Transverse colon (tissue), 4 donors: Measurements from ENCODE around the gene NCBP3.

ENCODE experiments used
- CTCF ChIP-seq, 5 experiments: fragments of 200-600 bp in 3 of 5; fragments of 450-650 bp in 2 of 5; sonication (generic) in 3 of 5; IDR thresholded peaks; 1 replicate in 2 of 5; 2 replicates in 3 of 5; pipeline ENCODE4 v1.5.1; 2016 to 2017; ENCODE audit warnings: antibody characterized with exemption in 5 of 5, inconsistent platforms in 3 of 5, mild to moderate bottlenecking in 2 of 5, moderate library complexity in 1 of 5
- EP300 ChIP-seq: sonication (generic); formaldehyde crosslinking; IDR thresholded peaks from one replicate; pipeline ENCODE4 v1.6.1; 2017; ENCODE audit warnings: antibody characterized with exemption, low read depth
- POLR2A ChIP-seq: fragments of 450-650 bp; IDR thresholded peaks from one replicate; pipeline ENCODE4 v1.6.1; 2016; ENCODE audit warnings: antibody characterized with exemption, mild to moderate bottlenecking, moderate library complexity
- POLR2AphosphoS5 ChIP-seq, 3 donors: sonication (generic); formaldehyde crosslinking; IDR thresholded peaks; one replicate each; pipeline ENCODE4 v1.6.1; 2016; ENCODE audit warnings: antibody characterized with exemption in 3 of 3

GRCh38 chr17:3754066-3754457 is 92.0 kb downstream of the NCBP3 start:
- TF ChIP-seq CTCF (IDR thresholded peaks at IDR 0.05) (no peak), EP300 (no peak), POLR2A (no peak), POLR2AphosphoS5 (IDR thresholded peaks at IDR 0.05) (no peak)
